Astrocyte of the spinal cord (primary cell): Measurements from ENCODE around the gene SMIM36.

ENCODE experiments used
- DNase-seq: peaks from one replicate; pipeline ENCODE4 v3.0.0; 2011; ENCODE audit warnings: low read depth, low spot score
- H3K4me3 ChIP-seq: 2 replicates; pipeline ENCODE4 v1.5.1; 2011; ENCODE audit warnings: low read depth, mild to moderate bottlenecking, low read length, moderate library complexity
- CTCF ChIP-seq: IDR thresholded peaks from 2 replicates; pipeline ENCODE4 v1.5.1; 2012; ENCODE audit warnings: low read depth, mild to moderate bottlenecking, low read length, inconsistent platforms
- in situ Hi-C: cut with HindIII; loops from 2 replicates; pipeline ENCODE4 v1.10.0; 2017; ENCODE audit warnings: low sequenced_read_pairs

Gene SMIM36

GRCh38 chr17:55490376-55490775 is 20.9 kb downstream of the SMIM36 start:
- H3K4me3 ChIP-seq, result no peak overlapping the region
- no peak for TF ChIP-seq CTCF
- in situ Hi-C loops, result no loop called here
- no peak for DNase-seq

GRCh38 chr17:55487695-55488432 is 23.4 kb downstream of the SMIM36 start:
- DNase-seq, result no peak
- in situ Hi-C loops, result no loop called here
- no peak overlapping the region for H3K4me3 ChIP-seq
- TF ChIP-seq CTCF, result no peak

- DNase-seq, result no peak
- in situ Hi-C loops, result no loop called here
- H3K4me3 ChIP-seq, result no peak overlapping the region
- TF ChIP-seq CTCF, result no peak
These were observed 26.7 kb downstream of the SMIM36 start for GRCh38 chr17:55484575-55484974.

GRCh38 chr17:55482591-55483389 is 28.5 kb downstream of the SMIM36 start:
- no peak overlapping the region for H3K4me3 ChIP-seq
- in situ Hi-C loops, result no loop called here
- TF ChIP-seq CTCF, result no peak
- no peak for DNase-seq

- in situ Hi-C loops, result no loop called here
- DNase-seq, result no peak
- no peak overlapping the region for H3K4me3 ChIP-seq
- no peak for TF ChIP-seq CTCF
These were observed 30.5 kb downstream of the SMIM36 start for GRCh38 chr17:55480631-55481315.

- H3K4me3 ChIP-seq, result no peak overlapping the region
- TF ChIP-seq CTCF, result no peak
- no peak for DNase-seq
- in situ Hi-C loops, result no loop called here
These were observed 31.3 kb downstream of the SMIM36 start for GRCh38 chr17:55479903-55480302.
